22Rv1 (cell line): Measurements from ENCODE around the gene TMEM150C.

ENCODE experiments used
- CTCF ChIP-seq: fragments of 450-650 bp; IDR thresholded peaks from 2 replicates; pipeline ENCODE4 v1.5.1; 2017; ENCODE audit warnings: mild to moderate bottlenecking
- ZFX ChIP-seq: fragments of 450-650 bp; IDR thresholded peaks from 2 replicates; pipeline ENCODE4 v1.6.1; 2017; ENCODE audit warnings: antibody characterized with exemption, borderline replicate concordance

- TF ChIP-seq CTCF (no peak), ZFX (no peak)
These were observed 94.3 kb downstream of the TMEM150C start for GRCh38 chr4:82467471-82467870.
